Endothelial cell of umbilical vein (primary cell): Measurements from ENCODE around the gene RFWD3.
A peak's percentile ranks its signal among the peaks of the same experiment; 100 is the strongest.

Experiments used
- CTCF ChIP-seq, 2 donors: IDR thresholded peaks; 1 replicate in 1 of 2; 2 replicates in 1 of 2; pipeline ENCODE4 v1.5.1; 2011; ENCODE audit warnings: low read length in 2 of 2, mild to moderate bottlenecking in 2 of 2, moderate library complexity in 2 of 2, control low read depth in 1 of 2, inconsistent platforms in 1 of 2, low read depth in 1 of 2; ENCODE audit not compliant: insufficient read depth in 1 of 2; ENCODE audit errors: extremely low read depth in 1 of 2
- EZH2 ChIP-seq: IDR thresholded peaks from 2 replicates; pipeline ENCODE4 v1.6.1; 2012; ENCODE audit warnings: borderline replicate concordance, low read depth, mild to moderate bottlenecking, moderate library complexity, low read length, inconsistent platforms; ENCODE audit not compliant: severe bottlenecking
- JUN ChIP-seq: IDR thresholded peaks from 2 replicates; pipeline ENCODE4 v1.6.1; 2011; ENCODE audit warnings: borderline replicate concordance, low read depth; ENCODE audit not compliant: insufficient read length, insufficient read depth
- MYC ChIP-seq: IDR thresholded peaks from one replicate; pipeline ENCODE4 v1.6.1; 2011; ENCODE audit warnings: mild to moderate bottlenecking, low read depth, low read length
- POLR2A ChIP-seq: IDR thresholded peaks from 2 replicates; pipeline ENCODE4 v1.6.1; 2012; ENCODE audit warnings: low read depth, mild to moderate bottlenecking, control low read depth, low read length
- POLR2AphosphoS5 ChIP-seq: IDR thresholded peaks from 2 replicates; pipeline ENCODE4 v1.6.1; 2012; ENCODE audit warnings: low read depth, mild to moderate bottlenecking, control low read depth, low read length, moderate library complexity; ENCODE audit not compliant: insufficient read depth

GRCh38 chr16:74603848-74604247 is 62.8 kb downstream of the RFWD3 start:
- TF ChIP-seq EZH2 (no peak), CTCF (IDR thresholded peaks at IDR 0.05; ENCODE audit: extremely low read depth in 1 of 2, insufficient read depth in 1 of 2, low read depth in 1 of 2, low read length in 2 of 2) (no peak), MYC (no peak), JUN (peak; percentile 63), POLR2A (no peak), POLR2AphosphoS5 (no peak)
